ENCODE measurements around the gene IPCEF1. TPM values are rescaled to one million over a fixed set of nuclear protein-coding genes. Genes with fewer than 3 reads are reported as not detected.

The IPCEF1 gene
- total and polyA plus RNA-seq, 2 donors (not counting 3 experiments of a cell fraction or from before 2014, with no cell fraction given), result 0.01 to 0.51 TPM

GRCh38 chr6:154123155-154123956 lies 233.2 kb downstream of the IPCEF1 start:
- FAIRE-seq (no peak), DNase-seq (ENCODE audit: low read depth, low spot score) (no peak)
- H3K9ac ChIP-seq (replicated peaks; ENCODE audit: extremely low read depth, insufficient read depth, low read length), result no peak overlapping the region
- no peaks in the 10 kb centered on the region for H3K9me3 ChIP-seq (replicated peaks; ENCODE audit: control insufficient read depth, insufficient read depth, low read length)
- H3K4me2 ChIP-seq (ENCODE audit: insufficient read depth, low read length), result no peak overlapping the region
- no peak for TF ChIP-seq CTCF (IDR thresholded peaks at IDR 0.05; ENCODE audit: extremely low read depth in 1 of 2, insufficient read depth in 1 of 2, low read depth in 1 of 2, low read length in 2 of 2)
- no peak for TF ChIP-seq POLR2AphosphoS5 (IDR thresholded peaks at IDR 0.05; ENCODE audit: insufficient read depth, low read depth, low read length)
- no peak for TF ChIP-seq MYC (IDR thresholded peaks at IDR 0.05; ENCODE audit: low read depth, low read length)
- no peak for TF ChIP-seq JUN (IDR thresholded peaks at IDR 0.05; ENCODE audit: borderline replicate concordance, insufficient read depth, insufficient read length, low read depth)
- no peak for TF ChIP-seq GATA2 (IDR thresholded peaks at IDR 0.05; ENCODE audit: insufficient read depth, insufficient read length, low read depth, low read length)
- no peak for TF ChIP-seq POLR2A (IDR thresholded peaks at IDR 0.05; ENCODE audit: low read depth, low read length)
- H3K9me1 ChIP-seq (replicated peaks; ENCODE audit: control insufficient read depth, extremely low read depth, insufficient read depth, low read length), result no peaks in the 10 kb centered on the region
- ChIA-PET POLR2A (no interaction called here), CTCF (no interaction called here)
- no peak overlapping the region for H3K4me3 ChIP-seq (replicated peaks in 1 of 3; ENCODE audit: insufficient read depth in 1 of 3, low read depth in 1 of 3, low read length in 3 of 3)
- no peaks in the 10 kb centered on the region for H3K4me1 ChIP-seq (ENCODE audit: control insufficient read depth, extremely low read depth, insufficient read depth, low read length)
- no peaks in the 10 kb centered on the region for H4K20me1 ChIP-seq (replicated peaks; ENCODE audit: control insufficient read depth, extremely low read depth, insufficient read depth, low read length)
- dilution Hi-C loops (cut with MboI; ENCODE audit: extremely low pct_ligation_motif_present, low sequenced_read_pairs), result no loop called here
- no peak overlapping the region for H2AFZ ChIP-seq (ENCODE audit: low read depth, low read length)
- intact Hi-C loops (cut with micrococcal nuclease), result no loop called here
- no TSS peak for BruUV-seq (replicated peaks)
- no peaks in the 10 kb centered on the region for H3K27me3 ChIP-seq (ENCODE audit: control insufficient read depth in 2 of 2, insufficient read depth in 2 of 2, low read length in 2 of 2)
- H3K27ac ChIP-seq (ENCODE audit: insufficient read depth, low read depth, low read length), result no peak overlapping the region
- H3K79me2 ChIP-seq (ENCODE audit: control insufficient read depth, insufficient read depth, low read length), result no peaks in the 10 kb centered on the region
- H3K36me3 ChIP-seq (ENCODE audit: control insufficient read depth in 2 of 2, extremely low read depth in 1 of 2, insufficient read depth in 2 of 2, low read length in 2 of 2), result no peaks in the 10 kb centered on the region
